OCI-LY1 (cell line): Measurements from ENCODE around the gene ZNF598.
A peak's percentile ranks its signal among the peaks of the same experiment; 100 is the strongest.
"Not testable (repeated sequence)": the region's sequence is repeated elsewhere in the genome, so short reads cannot be mapped to it uniquely, and the experiment has no call there.

ENCODE experiments used
- H2AFZ ChIP-seq: fragments of 200-600 bp; sonication (generic), shearing (Covaris generic); 2 replicates; pipeline ENCODE4 v1.6.0; 2014; ENCODE audit warnings: antibody characterized with exemption, mild to moderate bottlenecking, low read length
- H3F3A ChIP-seq: fragments of 200-600 bp; sonication (generic), shearing (Covaris generic); 2 replicates; pipeline ENCODE4 v1.6.0; 2014; ENCODE audit warnings: mild to moderate bottlenecking, antibody characterized with exemption, low read length, moderate library complexity; ENCODE audit not compliant: insufficient read depth
- H3K27ac ChIP-seq: fragments of 200-600 bp; sonication (generic); 2 replicates; pipeline ENCODE4 v1.5.1; 2014; ENCODE audit warnings: low read length, mixed run types, mild to moderate bottlenecking, low read depth; ENCODE audit not compliant: poor library complexity, severe bottlenecking
- H3K27me3 ChIP-seq: fragments of 200-600 bp; sonication (generic); 2 replicates; pipeline ENCODE4 v1.6.0; 2014; ENCODE audit warnings: antibody characterized with exemption, mild to moderate bottlenecking, low read length, moderate library complexity; ENCODE audit not compliant: insufficient read depth
- H3K36me3 ChIP-seq: fragments of 200-600 bp; sonication (generic); 2 replicates; pipeline ENCODE4 v1.6.1; 2014; ENCODE audit warnings: mild to moderate bottlenecking, antibody characterized with exemption, low read length, moderate library complexity, mixed read lengths; ENCODE audit not compliant: insufficient read depth
- H3K4me1 ChIP-seq: fragments of 200-600 bp; sonication (generic); 2 replicates; pipeline ENCODE4 v1.5.1; 2014; ENCODE audit warnings: mild to moderate bottlenecking, low read length, moderate library complexity; ENCODE audit not compliant: insufficient read depth, severe bottlenecking
- H3K4me2 ChIP-seq: fragments of 200-600 bp; sonication (generic), shearing (Covaris generic); 2 replicates; pipeline ENCODE4 v1.6.1; 2014; ENCODE audit warnings: low read length
- H3K4me3 ChIP-seq: fragments of 200-600 bp; sonication (generic); 2 replicates; pipeline ENCODE4 v1.5.1; 2014; ENCODE audit warnings: low read length, low read depth, mild to moderate bottlenecking, mixed read lengths; ENCODE audit not compliant: poor library complexity, severe bottlenecking
- H3K79me2 ChIP-seq: fragments of 200-600 bp; shearing (Covaris generic); 2 replicates; pipeline ENCODE4 v1.6.1; 2016; ENCODE audit warnings: mixed run types, low read length, mixed read lengths; ENCODE audit not compliant: insufficient read depth
- H3K9ac ChIP-seq: fragments of 200-600 bp; sonication (generic), shearing (Covaris generic); 2 replicates; pipeline ENCODE4 v1.6.1; 2014; ENCODE audit warnings: mild to moderate bottlenecking, low read length, mixed read lengths
- H3K9me2 ChIP-seq: fragments of 200-600 bp; sonication (generic), shearing (Covaris generic); 2 replicates; pipeline ENCODE4 v1.6.1; 2014; ENCODE audit warnings: low read depth, mild to moderate bottlenecking, low read length, mixed read lengths
- H3K9me3 ChIP-seq: fragments of 200-600 bp; shearing (Covaris generic); 2 replicates; pipeline ENCODE4 v1.6.1; 2014; ENCODE audit warnings: low read length, mixed read lengths
- H4K20me1 ChIP-seq: fragments of 200-600 bp; sonication (generic), shearing (Covaris generic); 2 replicates; pipeline ENCODE4 v1.6.0; 2016; ENCODE audit warnings: mild to moderate bottlenecking, low read length; ENCODE audit not compliant: insufficient read depth
- EZH2 ChIP-seq: fragments of 200-600 bp; sonication (generic), shearing (Covaris generic); IDR thresholded peaks from 2 replicates; pipeline ENCODE4 v1.8.0; 2017; ENCODE audit warnings: borderline replicate concordance, mixed run types, mild to moderate bottlenecking, antibody characterized with exemption, low read length, moderate library complexity, mixed read lengths
- TF ChIP-seq, protein P1 (sequence below): fragments of 200-600 bp; sonication (generic), shearing (Covaris generic); IDR thresholded peaks from 2 replicates; pipeline ENCODE4 v1.5.1; 2017; ENCODE audit warnings: mild to moderate bottlenecking, antibody characterized with exemption, low read length, moderate library complexity, mixed read lengths

ZNF598 gene

DNA sequence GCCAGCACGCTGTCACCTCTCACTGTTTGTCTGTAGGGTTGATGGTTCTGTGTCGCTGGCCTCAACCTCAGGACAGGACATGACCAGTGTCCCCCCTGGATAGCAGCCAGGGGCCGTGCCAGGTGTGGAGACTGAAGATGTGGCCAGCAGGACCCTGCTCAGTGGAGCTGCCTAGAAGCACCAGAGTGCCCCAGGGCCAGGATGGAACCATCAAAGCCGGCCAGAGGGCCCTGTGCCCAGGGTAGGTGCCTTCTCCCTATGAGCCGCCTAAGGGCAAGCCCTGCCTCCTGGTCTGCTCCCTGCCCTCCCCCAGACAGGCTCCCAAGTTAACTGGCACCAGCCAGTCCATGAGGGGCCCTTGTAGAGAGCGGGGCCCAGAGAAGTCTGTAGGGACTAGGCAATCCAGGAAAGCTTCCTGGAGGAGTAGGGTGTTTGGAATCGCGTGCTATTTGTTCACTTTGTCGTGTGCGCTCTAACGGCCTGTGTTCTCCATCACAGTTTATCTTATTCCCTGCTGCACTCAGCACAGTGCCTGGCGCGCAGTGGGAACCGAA, 50.8 kb downstream of the ZNF598 start:
- TF ChIP-seq, protein P1, sequence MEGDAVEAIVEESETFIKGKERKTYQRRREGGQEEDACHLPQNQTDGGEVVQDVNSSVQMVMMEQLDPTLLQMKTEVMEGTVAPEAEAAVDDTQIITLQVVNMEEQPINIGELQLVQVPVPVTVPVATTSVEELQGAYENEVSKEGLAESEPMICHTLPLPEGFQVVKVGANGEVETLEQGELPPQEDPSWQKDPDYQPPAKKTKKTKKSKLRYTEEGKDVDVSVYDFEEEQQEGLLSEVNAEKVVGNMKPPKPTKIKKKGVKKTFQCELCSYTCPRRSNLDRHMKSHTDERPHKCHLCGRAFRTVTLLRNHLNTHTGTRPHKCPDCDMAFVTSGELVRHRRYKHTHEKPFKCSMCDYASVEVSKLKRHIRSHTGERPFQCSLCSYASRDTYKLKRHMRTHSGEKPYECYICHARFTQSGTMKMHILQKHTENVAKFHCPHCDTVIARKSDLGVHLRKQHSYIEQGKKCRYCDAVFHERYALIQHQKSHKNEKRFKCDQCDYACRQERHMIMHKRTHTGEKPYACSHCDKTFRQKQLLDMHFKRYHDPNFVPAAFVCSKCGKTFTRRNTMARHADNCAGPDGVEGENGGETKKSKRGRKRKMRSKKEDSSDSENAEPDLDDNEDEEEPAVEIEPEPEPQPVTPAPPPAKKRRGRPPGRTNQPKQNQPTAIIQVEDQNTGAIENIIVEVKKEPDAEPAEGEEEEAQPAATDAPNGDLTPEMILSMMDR, result no peak
- no peak for TF ChIP-seq EZH2
- Histone ChIP-seq H3K4me2 (peak overlapping the region; percentile 55), H3K9ac (peak overlapping the region; percentile 43; the same call in 1 of the 2 replicates), H3K36me3 (peaks cover 28% of the 10 kb centered on the region), H3K9me2 (no peaks in the 10 kb centered on the region), H3K4me3 (peak overlapping the region; percentile 90), H3K27ac (no peak overlapping the region), H3K79me2 (peaks cover 7% of the 10 kb centered on the region), H3K27me3 (no peaks in the 10 kb centered on the region; the same call in 1 of the 2 replicates), H3K9me3 (no peaks in the 10 kb centered on the region), H4K20me1 (no peaks in the 10 kb centered on the region), H3K4me1 (peaks cover 39% of the 10 kb centered on the region), H3F3A (peaks cover 15% of the 10 kb centered on the region), H2AFZ (no peak overlapping the region)

DNA sequence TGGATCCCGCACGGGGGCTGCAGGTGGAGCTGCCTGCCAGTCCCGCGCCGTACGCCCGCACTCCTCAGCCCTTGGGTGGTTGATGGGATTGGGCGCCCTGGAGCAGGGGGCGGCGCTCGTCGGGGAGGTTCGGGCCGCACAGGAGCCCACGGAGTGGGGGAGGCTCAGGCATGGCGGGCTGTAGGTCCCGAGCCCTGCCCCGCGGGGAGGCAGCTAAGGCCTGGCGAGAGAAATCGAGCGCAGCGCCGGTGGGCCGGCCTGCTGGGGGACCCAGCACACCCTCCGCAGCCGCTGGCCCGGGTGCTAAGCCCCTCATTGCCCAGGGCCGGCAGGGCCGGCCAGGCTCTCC, 51.5 kb downstream of the ZNF598 start:
- not testable (repeated sequence) for H3K27ac ChIP-seq, H3K4me2 ChIP-seq, H2AFZ ChIP-seq, H3K27me3 ChIP-seq, H4K20me1 ChIP-seq, H3K4me3 ChIP-seq, H3K9me2 ChIP-seq, H3K79me2 ChIP-seq, H3K9ac ChIP-seq, H3K9me3 ChIP-seq
- H3F3A ChIP-seq, result peaks cover 12% of the 10 kb centered on the region
- H3K36me3 ChIP-seq, result peaks cover 21% of the 10 kb centered on the region
- H3K4me1 ChIP-seq, result peaks cover 33% of the 10 kb centered on the region

DNA sequence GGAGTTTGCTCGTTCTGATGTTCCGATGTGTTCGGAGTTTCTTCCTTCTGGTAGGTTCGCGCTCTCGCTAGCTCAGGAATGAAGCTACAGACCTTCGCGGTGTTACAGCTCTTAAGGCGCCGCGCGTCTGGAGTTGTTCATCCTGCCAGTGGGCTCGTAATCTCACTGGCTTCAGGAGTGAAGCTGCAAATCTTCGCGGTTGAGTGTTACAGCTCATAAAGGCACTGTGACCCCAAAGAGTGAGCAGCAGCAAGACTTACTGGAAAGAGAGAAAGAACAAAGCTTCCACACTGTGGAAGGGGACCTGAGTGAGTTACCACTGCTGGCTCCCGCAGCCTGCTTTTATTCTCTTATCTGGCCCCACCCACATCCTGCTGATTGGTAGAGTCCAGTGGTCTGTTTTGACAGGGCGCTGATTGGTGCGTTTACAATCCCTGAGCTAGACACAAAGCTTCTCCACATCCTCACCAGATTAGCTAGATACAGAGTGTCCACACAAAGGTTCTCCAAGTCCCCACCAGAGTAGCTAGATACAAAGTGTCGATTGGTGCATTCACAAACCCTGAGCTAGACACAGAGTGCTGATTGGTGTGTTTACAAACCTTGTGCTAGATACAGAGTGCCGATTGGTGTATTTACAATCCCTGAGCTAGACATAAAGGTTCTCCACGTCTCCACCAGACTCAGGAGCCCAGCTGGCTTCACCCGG, 52.0 kb downstream of the ZNF598 start:
- H3K9ac ChIP-seq, H3K27me3 ChIP-seq, H3K4me3 ChIP-seq, H3K4me2 ChIP-seq, H2AFZ ChIP-seq, H3K9me2 ChIP-seq, H3K79me2 ChIP-seq, H4K20me1 ChIP-seq, H3K27ac ChIP-seq, H3K9me3 ChIP-seq: not testable (repeated sequence)
- peaks cover 12% of the 10 kb centered on the region for H3F3A ChIP-seq
- peaks cover 27% of the 10 kb centered on the region for H3K4me1 ChIP-seq
- H3K36me3 ChIP-seq, result peaks cover 16% of the 10 kb centered on the region

DNA sequence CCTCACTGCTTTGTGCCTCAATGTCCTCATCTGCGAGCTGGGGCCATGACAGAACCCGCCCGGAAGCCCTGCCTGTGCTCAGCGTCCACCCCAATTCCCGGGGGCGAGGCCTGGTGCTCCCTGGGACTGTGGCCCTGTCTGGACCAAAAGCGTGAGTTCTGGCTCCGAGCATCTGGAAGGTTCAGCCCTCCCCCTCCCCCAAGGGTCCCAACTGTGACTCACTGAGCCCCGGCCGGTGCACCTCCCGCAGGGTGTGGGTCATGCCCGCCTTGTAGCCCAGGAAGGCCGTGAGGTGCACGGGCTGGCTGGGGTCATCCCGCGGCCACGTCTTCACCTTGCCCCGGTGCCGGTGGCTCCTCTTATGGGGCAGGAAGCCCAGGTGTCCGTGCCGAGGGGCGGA, 55.9 kb downstream of the ZNF598 start:
- H4K20me1 ChIP-seq, result no peaks in the 10 kb centered on the region
- H3K9me2 ChIP-seq, result no peaks in the 10 kb centered on the region
- no peak overlapping the region for H3K4me3 ChIP-seq
- no peak overlapping the region for H3K4me2 ChIP-seq
- no peak overlapping the region for H2AFZ ChIP-seq
- no peaks in the 10 kb centered on the region for H3K36me3 ChIP-seq
- H3K4me1 ChIP-seq, result no peaks in the 10 kb centered on the region
- TF ChIP-seq EZH2, result no peak
- TF ChIP-seq, protein P1, result no peak
- no peak overlapping the region for H3K9ac ChIP-seq
- H3K9me3 ChIP-seq, result no peaks in the 10 kb centered on the region
- H3F3A ChIP-seq, result no peaks in the 10 kb centered on the region
- no peaks in the 10 kb centered on the region for H3K79me2 ChIP-seq
- no peak overlapping the region for H3K27ac ChIP-seq
- peaks cover 12% of the 10 kb centered on the region for H3K27me3 ChIP-seq
